ENCODE data around the gene KAZN.

- TF ChIP-seq ZFP3 (CRISPR knock-in tag; IDR thresholded peaks at IDR 0.05) (no peak), ZNF70 (CRISPR knock-in tag; IDR thresholded peaks at IDR 0.05) (no peak), POU6F1 (CRISPR knock-in tag; IDR thresholded peaks at IDR 0.05; ENCODE audit: borderline replicate concordance, low read depth) (no peak), CREB5 (CRISPR knock-in tag; IDR thresholded peaks at IDR 0.05; ENCODE audit: low read depth) (no peak), ZFP30 (CRISPR knock-in tag; IDR thresholded peaks at IDR 0.05) (no peak)
Measured at GRCh38 chr1:15157524-15158399, 559.3 kb downstream of the KAZN start.
